HG03066 (cell line): Measurements from ENCODE around the gene LIPT2.

Source experiments
- ATAC-seq: cut with Tn5 transposase; IDR thresholded peaks from one replicate; pipeline ENCODE4 v1.9.1; 2021; ENCODE audit warnings: low read depth; ENCODE audit not compliant: unreplicated experiment

The LIPT2 gene

DNA sequence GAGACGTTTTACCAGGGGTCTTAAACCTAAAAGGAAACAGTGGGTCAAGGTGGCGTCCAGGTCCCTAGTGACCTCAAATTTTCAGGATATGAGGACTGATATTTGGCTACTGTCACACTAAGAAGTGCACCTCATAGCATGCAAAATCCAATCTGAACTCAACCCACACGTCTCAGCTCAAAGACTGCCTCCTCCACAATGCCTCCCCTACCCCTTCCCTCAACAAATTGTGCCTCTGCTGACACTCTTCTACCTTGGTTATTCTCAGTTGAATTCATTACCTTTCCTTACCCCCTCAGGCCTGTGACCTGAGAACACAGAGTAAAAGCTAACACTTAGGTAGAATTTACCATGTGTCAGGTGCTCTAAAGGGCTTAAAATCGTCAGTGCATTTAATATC is 12.4 kb upstream of the LIPT2 start:
- ATAC-seq, result no peak

DNA sequence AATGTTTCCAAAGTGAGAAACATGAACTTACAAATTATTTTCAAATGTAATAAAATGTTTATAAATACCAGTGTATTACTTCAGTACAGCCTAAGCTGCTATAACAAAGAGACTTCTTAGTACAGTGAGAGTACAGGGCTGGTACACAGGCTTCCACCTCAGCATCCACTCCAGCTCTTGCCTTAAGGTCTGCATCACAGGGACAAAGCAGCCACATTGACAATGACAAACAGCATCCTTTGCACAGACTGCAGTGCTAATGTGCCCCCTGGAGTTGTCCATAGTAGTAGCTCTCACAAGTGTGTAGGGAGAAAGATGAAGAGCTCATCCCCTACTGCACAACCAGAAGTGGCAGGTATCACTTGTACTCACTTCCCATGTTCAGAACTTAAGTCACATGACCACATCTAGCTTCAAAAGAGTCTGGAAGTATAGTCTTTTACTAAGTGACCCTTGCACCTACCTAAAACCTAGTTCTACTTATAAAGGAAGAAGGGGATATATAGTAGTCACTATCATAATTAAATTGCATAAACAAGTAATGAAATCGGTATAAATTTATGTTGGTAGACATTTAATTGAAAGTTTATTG is 10.7 kb upstream of the LIPT2 start:
- no peak for ATAC-seq

DNA sequence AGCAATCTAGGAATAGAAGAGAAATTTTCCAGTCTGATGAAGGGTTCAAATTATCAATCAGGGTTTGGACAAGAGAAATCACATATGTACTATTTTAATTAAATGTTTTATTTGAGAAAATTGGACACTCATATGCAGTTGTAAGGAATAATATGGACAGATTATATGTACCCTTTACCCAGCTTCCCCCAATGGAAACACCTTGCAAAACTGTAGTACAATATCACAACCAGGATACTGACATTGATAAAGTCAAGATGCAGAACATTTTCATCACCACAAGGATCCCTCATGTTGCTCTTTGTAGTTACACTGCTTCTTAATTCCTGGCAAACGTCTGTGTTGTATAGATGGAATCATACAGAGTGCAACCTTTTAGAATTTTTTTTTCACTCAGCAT is 1.4 kb upstream of the LIPT2 start:
- no peak for ATAC-seq

DNA sequence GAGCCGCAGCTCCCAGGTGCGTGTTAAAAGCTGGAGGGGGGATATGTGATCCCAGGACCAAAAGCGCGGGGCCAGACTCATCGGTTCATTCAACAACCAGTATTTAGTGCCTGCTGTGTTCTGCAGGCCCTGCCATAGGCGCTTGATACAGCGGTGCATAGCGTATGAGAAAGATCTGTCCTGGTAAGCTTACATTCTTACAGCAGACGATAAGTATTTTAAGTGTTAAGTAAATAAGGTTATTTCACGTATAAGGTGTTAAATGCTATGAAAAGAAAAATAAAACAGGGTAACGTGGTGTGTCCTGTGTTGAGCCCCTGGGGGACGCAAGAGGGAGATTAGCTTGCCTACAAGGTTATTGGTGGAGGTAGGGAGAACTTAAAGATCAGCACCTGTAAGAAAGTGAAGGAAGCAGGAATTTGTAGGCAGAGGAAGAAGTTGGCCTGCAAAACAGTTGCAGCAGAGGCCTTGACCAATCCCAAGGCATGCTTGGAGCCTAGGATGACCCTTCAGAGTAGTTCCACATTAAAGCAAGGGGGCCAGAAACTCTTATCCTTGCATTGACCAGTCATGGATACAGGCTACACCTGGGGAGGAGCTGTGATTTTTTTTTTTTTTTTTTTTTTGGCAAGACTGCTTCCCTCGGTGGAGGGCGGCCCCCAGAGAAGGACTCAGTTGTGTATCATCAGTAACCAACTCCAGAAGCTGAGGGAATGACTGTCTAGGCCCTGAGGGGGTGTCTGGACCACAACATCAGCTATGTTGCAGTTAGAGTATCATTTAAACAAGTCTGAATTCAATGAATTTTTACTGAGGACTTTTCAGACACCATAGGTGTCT is 487 bp upstream of the LIPT2 start:
- ATAC-seq, result no peak

DNA sequence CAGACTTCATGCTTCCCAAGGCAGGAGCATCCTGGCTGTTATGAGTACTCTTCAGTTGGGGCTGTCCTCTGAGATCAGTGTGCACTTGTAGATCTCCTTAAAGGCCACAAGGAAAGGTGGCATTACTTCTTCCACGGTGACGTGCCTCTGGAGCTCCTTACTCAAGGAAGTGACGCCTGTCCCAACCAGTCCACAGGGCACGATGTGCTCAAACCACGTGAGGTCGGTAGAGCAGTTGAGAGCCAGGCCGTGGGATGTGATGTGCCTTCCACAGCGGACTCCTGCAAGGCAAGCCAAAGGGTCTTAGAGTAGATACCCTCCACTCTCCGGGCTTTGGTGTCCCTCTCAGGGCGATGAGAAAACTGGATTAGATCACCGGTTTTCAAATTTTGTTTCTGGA is 1.4 kb downstream of the LIPT2 start:
- ATAC-seq, result no peak

DNA sequence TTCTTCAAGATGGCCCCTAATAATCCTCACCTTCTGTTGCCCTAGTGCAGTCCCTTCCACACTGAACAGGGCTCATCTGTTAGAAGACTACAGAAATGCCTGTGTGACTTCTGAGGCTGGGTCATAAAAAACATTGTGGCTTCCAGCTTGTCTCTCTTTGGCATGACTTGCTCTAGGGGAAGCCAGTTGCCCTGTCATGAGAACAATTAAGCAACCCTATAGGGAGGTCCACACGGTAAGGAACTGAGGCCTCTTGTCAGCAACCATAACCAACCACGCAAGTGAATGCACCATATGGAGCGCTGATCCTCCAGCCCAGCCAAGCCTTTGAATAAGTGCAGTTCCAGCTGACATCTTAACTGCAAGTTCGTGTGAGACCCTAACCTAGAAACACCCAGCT is 2.6 kb downstream of the LIPT2 start:
- no peak for ATAC-seq

DNA sequence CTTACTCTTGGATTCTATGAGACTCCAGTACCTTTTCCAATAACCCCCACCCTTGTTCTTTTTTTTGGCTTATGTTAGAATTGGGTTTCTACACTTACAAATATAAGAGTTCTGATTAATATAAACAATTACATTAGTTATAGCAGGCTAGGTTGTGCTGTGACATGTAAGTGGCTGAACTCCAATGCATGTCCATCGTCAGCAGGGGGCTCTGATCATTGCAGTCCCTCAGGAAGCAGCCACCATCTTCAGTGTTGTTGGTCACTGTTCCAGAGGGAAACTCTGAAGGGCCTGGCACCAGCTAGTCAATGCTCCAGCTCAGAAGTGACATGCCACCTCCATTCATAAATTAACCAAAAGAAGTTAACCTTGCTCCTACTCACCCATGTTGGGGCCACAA is 5.6 kb downstream of the LIPT2 start:
- no peak for ATAC-seq

DNA sequence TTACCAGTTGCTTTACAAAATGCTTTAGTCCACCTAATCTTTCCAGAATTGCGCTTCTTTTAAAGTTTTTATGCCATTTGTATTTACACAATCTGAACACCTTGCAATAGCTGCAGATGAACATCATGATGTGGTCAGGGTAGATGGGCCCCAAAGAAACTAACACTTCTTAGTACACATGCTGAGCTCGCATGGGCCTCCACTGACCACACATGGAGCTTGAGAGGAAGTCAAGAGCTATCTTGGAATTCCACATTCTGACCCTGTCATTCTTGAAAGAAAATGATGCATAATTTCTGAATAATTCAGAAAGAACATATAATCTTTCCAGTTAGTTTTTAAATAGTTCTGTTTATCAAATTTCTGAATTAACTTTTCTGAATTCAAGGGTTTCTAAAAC is 7.7 kb downstream of the LIPT2 start:
- no peak for ATAC-seq

DNA sequence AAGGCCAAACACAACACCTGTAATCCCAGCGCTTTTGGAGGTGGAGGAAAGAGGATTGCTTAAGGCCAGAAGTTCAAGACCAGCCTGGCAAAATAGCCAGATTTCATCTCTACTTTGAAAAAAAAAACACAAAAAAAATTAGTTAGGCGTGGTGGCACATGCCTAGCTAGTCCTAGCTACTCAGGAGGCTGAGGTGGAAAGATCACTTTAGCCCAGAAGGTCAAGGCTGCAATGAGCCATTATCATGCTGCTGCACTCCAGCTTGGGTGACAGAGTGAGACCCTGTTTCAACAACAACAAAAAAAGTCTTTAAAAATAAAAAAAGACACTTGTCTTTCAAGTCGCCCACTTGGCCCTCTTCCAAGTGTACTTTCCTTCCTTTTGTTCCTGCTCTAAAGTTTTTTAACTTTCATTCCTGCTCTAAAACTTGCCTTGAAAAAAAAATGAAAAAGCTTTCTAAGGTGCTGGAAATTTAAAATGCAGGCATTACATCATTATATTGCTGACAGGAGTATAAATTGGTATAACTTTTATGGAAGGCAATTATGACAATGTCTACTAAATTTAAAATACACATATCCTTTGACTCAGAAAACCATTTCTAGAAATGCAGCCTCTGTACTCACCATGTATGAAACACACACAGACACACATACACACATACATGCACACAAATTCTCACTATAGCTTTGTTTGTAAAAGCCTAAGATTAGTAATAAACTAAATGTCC is 12.7 kb downstream of the LIPT2 start:
- ATAC-seq, result no peak

DNA sequence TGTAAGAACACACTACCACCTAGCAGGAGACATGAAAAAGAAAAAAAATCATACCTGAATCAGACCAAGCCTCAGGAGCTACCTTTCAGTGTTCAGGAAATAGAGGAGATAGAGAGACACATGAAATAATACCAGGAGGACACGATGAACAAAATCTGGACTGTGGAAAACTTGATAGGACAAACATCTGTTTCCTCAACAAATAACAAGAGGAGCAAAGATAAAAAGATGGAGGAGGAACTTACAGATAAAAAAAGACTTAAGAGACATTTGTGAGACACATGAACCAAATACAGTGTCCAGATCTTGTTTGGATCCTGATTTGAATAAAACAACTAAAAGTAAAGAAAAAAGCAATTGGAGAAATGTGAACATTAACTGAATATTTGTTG is 13.8 kb downstream of the LIPT2 start:
- ATAC-seq, result no peak

DNA sequence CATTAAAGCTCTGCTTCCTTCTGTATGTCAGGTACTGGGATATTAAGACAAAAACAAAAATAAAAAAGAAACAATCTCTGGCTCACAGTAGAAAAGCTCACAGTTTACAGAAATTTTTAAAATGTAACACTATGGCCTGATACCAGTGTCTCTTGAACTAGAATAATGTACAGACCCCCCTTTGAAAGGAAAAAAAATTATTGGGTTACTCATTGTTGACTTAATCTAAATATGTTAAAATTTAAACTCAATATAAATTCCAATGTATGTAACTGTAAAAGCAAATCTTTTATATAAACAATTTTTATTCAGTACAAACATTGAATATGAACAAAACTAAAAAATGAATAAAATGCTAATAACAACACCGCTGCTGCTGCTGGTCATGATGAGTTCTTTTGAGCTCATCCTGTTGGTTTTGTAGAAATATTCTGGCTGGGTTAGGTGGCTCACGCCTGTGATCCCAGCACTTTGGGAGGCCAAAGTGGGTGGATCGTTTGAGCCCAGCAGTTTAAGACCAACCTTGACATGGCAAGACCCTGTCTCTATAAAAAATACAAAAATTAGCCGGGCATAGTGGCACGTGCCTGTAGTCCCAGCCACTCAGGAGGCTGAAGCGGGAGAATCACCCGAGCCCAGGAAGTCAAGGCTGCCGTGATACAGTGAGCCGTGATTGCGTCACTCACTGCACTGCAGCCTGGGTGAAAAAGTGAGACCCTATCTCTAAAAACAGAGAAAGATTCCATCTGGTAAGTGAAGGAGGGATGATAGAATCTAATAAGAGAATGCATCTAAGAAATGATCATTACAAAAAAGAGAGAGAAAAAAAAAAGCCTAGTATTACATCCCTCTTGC is 14.4 kb downstream of the LIPT2 start:
- ATAC-seq, result no peak

DNA sequence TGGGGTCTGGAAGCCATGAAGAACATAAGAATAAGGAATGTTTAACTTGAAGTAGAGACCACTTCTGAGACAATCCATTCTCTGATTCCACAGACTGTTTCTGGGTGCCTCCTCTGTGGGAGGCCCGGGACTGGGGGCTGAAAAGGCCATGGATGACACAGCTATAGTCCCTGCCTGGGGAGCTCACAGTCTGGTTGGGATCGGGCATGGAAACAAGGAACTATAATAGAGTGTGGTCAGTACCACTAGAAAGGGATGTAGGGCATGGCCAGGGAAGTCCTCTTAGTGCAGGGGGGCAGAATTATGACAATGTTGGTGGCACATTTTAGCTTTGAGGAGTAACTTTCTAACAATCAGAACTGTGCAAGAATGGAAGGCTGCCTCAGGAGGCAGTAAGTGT is 17.0 kb downstream of the LIPT2 start:
- ATAC-seq, result no peak

DNA sequence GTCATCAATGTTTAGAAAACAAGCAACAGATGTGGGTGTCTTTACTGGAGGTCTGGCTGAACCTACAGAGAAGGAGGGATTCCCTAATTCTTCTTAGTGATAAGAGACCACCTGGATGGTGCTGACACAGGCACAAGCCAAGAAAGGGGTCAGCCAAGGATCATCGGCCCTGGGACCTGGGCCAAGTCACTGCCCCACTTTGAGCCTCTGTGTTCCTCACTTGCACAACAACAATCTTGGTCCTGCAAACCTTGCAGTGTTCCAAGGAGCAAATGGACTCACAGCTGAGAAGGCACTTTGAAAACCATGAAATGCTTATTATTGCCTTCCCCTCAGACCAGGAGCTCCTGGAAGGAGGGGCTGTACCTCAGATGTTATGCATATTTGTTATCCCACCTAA is 19.2 kb downstream of the LIPT2 start:
- no peak for ATAC-seq

DNA sequence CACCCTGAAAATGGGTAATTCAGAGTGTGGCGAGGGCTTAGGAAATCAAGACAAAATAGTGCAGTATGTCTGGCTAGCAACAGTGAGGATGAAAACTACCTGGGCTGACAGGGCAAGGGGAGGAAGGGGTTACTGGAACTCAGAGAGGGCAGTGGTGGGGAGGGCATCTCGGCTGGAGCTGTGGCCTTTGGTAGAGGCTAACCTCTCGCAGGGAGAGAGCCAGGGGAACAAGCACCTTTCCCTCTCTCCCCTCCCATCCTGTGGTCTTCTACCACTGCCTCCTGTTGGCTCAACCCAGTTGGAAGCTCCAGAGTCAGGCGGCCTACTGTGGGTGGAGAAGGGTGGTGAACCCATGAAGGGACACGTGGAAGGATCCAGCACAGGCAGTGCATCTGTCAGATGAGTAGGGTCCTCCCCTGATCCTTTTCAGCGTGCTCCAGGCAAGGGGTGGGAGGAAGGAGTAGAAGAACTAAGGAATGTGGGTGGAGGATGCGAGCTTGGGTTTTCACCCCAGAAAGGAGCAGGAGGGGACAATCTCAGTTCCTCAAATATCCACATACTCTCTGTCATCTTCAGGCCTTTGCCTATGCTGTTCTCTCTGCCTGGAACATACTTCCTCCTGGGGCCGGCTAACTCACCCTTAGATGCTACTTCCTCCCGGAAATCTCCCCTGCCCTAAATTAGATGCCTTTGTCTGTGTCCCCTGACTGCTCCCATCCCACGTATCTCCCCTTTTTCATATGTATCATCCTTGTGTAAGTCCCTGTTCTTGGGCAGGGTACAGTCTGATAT is 19.9 kb downstream of the LIPT2 start:
- no peak for ATAC-seq

DNA sequence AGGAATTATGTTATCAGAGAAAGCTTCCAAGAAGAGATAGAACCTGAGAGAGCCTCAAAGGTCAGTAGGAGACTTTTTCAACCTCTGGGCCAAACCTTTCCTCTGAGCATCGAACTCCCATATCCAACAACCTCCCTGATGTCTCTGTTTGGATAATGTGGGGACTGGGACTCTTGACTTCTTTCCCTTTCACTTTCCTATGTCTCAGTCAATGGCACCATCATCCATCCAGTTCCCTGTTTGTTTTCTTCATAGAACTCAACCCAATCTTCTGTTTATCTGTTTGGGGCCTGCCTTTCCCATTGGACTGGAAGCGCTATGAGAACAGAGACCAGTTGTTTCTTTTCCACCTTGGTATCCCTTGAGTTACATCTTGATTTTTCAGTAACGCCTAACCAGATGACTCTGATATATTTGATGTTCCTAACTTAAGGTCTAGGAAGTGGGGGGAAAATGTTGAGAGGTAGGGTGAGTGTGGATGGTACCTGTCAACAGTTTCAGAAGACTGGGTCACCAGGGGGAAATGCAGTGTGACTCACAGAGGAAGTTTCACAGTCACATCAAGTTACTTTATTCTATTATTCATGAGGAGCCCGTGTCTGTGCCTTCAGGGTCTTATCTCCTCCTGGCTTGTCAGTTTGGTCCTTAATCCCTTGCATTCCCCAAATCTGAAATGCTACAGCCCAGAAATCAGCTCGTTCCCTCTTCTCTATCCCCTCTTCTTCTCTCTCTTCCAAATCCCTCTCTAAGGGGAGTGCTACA is 21.7 kb downstream of the LIPT2 start:
- no peak for ATAC-seq

DNA sequence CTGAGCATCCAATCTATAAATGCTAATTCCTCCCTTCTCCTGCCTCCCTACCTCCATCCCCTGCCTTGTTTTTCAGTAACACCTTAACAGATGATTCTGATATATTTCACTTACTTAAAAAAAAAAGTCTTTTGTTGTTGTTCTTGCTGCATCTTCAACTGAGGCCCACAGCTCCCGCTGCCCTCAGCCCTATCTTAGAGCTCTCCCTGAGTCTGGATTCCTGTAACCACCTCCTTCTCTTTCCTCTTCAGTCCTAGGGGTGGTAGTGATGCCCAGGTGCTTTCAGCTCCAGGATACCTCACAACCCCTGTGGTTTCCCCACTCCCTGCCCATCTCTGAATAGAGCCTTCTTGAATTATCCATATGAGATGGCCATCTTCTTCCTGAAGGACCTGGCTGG is 22.5 kb downstream of the LIPT2 start:
- no peak for ATAC-seq

DNA sequence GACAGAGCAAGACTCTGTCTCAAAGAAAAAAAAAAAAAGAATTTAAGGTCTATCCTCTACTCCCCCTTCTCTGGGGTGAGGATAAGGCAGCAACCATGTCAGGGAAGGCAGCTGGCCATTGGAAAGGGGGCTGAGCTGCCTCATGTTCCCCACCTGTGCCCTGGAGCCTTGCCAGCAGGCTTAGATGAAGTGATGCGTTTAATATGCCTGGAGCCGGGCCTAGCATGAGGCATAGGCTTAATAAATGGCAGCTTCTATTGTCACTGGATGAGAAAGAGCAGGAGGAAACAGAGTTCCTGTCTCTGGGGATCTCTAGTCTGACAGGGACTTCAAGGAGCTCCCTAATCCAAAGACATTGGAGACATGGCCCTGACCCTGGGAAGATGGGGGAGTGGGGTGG is 23.0 kb downstream of the LIPT2 start:
- ATAC-seq, result no peak

DNA sequence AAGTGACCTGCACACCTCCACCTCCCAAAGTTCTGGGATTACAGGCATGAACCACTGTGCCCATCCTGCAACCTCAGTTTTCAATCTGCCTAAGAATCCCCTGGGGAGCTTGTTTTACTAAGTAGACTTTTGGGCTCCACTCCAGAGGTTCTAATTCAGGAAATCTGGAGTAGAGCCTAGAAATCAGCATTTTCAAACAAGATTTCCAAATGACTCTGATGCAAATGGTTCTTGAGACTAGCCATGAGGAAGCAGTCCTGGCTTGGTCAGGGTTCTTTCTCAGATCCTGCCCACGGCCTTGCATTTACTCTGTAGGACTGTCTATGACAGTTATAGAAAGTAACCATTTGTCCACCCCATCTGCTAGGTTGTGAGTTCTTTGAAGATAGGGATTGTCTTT is 24.6 kb downstream of the LIPT2 start:
- no peak for ATAC-seq

DNA sequence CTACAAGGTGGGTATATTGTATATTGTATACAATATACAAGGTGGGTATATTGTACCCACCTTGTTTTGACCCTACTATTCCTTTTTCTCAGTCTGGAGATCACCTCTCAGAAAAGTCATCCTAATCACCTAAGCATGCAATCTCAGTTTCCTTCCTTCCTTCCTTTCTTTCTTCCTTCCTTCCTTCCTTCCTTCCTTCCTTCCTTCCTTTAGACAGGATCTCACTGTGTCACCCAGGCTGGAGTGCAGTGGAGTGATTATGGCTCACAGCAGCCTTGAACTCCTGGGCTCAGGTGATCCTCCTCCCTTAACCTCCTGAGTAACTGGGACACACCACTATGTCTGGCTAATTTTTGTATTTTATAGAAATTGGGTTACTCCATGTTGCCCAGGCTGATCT is 25.0 kb downstream of the LIPT2 start:
- no peak for ATAC-seq
